HFF-Myc (cell line): ENCODE results near the gene KRT4.
"Not testable (repeated sequence)": the region's sequence is repeated elsewhere in the genome, so short reads cannot be mapped to it uniquely, and the experiment has no call there.

ENCODE experiments used
- DNase-seq: peaks from one replicate; pipeline ENCODE4 v3.0.0-alpha.2; 2011; ENCODE audit warnings: low read depth; ENCODE audit errors: extremely low read depth
- H3K4me3 ChIP-seq: replicated peaks from 2 replicates; pipeline ENCODE4 v1.5.1; 2011; ENCODE audit warnings: low read depth, mild to moderate bottlenecking, control low read depth, low read length
- CTCF ChIP-seq: IDR thresholded peaks from 2 replicates; pipeline ENCODE4 v1.5.1; 2012; ENCODE audit warnings: mild to moderate bottlenecking, low read depth, low read length, control low read depth; ENCODE audit errors: missing control alignments

KRT4 gene

GRCh38 chr12:52796839-52797528 is 16.9 kb downstream of the KRT4 start:
- no peak for DNase-seq
- TF ChIP-seq CTCF, result no peak
- no peak overlapping the region for H3K4me3 ChIP-seq

- TF ChIP-seq CTCF, result no peak
- no peak overlapping the region for H3K4me3 ChIP-seq
- no peak for DNase-seq
Measured at GRCh38 chr12:52796429-52796794, 17.5 kb downstream of the KRT4 start.

GRCh38 chr12:52795694-52796428 is 18.1 kb downstream of the KRT4 start, which contains the start of gene KRT3:
TSS of gene KRT3 (minus strand) at chr12:52796117. CDS start at chr12:52796042, 75 bp downstream.
- TF ChIP-seq CTCF, result no peak
- no peak for DNase-seq
- no peak within 1 kb of the TSS for H3K4me3 ChIP-seq

- not testable (repeated sequence) for DNase-seq, H3K4me3 ChIP-seq
Measured at GRCh38 chr12:52795332-52795674, 18.6 kb downstream of the KRT4 start.

- H3K4me3 ChIP-seq, result no peak overlapping the region
- no peak for TF ChIP-seq CTCF
- no peak for DNase-seq
Measured at GRCh38 chr12:52794479-52795331, 19.2 kb downstream of the KRT4 start.

GRCh38 chr12:52792185-52793029 is 21.5 kb downstream of the KRT4 start:
- no peak overlapping the region for H3K4me3 ChIP-seq
- no peak for TF ChIP-seq CTCF
- DNase-seq, result no peak
